NCI-H446 (cell line): ENCODE results near the gene NAT10.

Experiments used
- DNase-seq, 2 experiments: peaks; one replicate each; lab custom pipeline; 2025; lab: John Stamatoyannopoulos, UW

The NAT10 gene

GRCh38 chr11:34149786-34150185 lies 44.4 kb downstream of the NAT10 start:
- DNase-seq: peak in 1 of 2 experiments; percentile 9

- no peak for DNase-seq
Measured at GRCh38 chr11:34150494-34151151, 45.2 kb downstream of the NAT10 start.

- DNase-seq: no peak
Measured at GRCh38 chr11:34151166-34151565, 45.7 kb downstream of the NAT10 start.

- no peak for DNase-seq
Measured at GRCh38 chr11:34151916-34152845, 46.8 kb downstream of the NAT10 start.

- no peak for DNase-seq
Measured at GRCh38 chr11:34154059-34154875, 48.8 kb downstream of the NAT10 start.

- DNase-seq: peak; percentile 36 to 78
Measured at GRCh38 chr11:34155057-34155756, 49.8 kb downstream of the NAT10 start.

- no peak for DNase-seq
Measured at GRCh38 chr11:34155757-34156062, 50.3 kb downstream of the NAT10 start.

- peak in 1 of 2 experiments; percentile 8 for DNase-seq
Measured at GRCh38 chr11:34157163-34157562, 51.7 kb downstream of the NAT10 start.

- DNase-seq: no peak
Measured at GRCh38 chr11:34158661-34159060, 53.2 kb downstream of the NAT10 start.

GRCh38 chr11:34160049-34160721 lies 54.8 kb downstream of the NAT10 start:
- DNase-seq: no peak

GRCh38 chr11:34160791-34161190 lies 55.4 kb downstream of the NAT10 start:
- DNase-seq: no peak

- no peak for DNase-seq
Measured at GRCh38 chr11:34161361-34161760, 55.9 kb downstream of the NAT10 start.

GRCh38 chr11:34161812-34162492 lies 56.5 kb downstream of the NAT10 start:
- no peak for DNase-seq

- DNase-seq: no peak
Measured at GRCh38 chr11:34162493-34162820, 57.0 kb downstream of the NAT10 start.

- no peak for DNase-seq
Measured at GRCh38 chr11:34162856-34163255, 57.4 kb downstream of the NAT10 start.

- no peak for DNase-seq
Measured at GRCh38 chr11:34165121-34165520, 59.7 kb downstream of the NAT10 start.

GRCh38 chr11:34165786-34166555 lies 60.5 kb downstream of the NAT10 start:
- DNase-seq: peak in 1 of 2 experiments; percentile 64

GRCh38 chr11:34166806-34167740 lies 61.6 kb downstream of the NAT10 start:
- DNase-seq: no peak

GRCh38 chr11:34167961-34168360 lies 62.5 kb downstream of the NAT10 start:
- DNase-seq: no peak
